Tibial nerve (tissue), 4 donors: ENCODE data around the gene IGFALS.

Experiments used
- EP300 ChIP-seq, 2 donors: sonication (generic); formaldehyde crosslinking; IDR thresholded peaks; one replicate each; pipeline ENCODE4 v1.6.1; 2017; ENCODE audit warnings: antibody characterized with exemption in 2 of 2, mild to moderate bottlenecking in 1 of 2
- POLR2A ChIP-seq, 2 donors: fragments of 450-650 bp; IDR thresholded peaks; one replicate each; pipeline ENCODE4 v1.6.1; 2017; ENCODE audit warnings: antibody characterized with exemption in 2 of 2, mild to moderate bottlenecking in 2 of 2, moderate library complexity in 2 of 2
- TF ChIP-seq, protein P1 (sequence below), 5 experiments: fragments of 200-600 bp in 3 of 5; fragments of 450-650 bp in 2 of 5; sonication (generic) in 3 of 5; IDR thresholded peaks; one replicate each; pipeline ENCODE4 v1.5.1; 2016 to 2019; ENCODE audit warnings: antibody characterized with exemption in 5 of 5, mild to moderate bottlenecking in 3 of 5, moderate library complexity in 2 of 5

DNA sequence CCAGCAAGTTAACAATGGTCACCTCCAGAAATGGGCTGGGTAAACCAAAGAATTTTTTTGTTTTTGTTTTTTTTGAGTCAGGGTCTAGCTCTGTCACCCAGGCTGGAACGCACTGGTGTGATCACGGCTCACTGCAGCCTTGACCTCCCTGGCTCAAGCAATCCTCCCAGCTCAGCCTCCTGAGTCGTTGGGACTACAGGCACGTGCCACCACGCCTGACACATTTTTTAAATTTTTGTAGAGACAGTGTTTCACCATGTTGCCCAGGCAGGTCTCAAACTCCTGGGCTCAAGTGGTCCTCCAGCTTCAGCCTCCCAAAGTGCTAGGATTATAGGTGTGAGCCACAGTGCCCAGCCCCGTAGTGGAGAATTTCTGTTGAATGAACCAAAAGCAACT is 12.8 kb downstream of the IGFALS start:
- TF ChIP-seq, protein P1, sequence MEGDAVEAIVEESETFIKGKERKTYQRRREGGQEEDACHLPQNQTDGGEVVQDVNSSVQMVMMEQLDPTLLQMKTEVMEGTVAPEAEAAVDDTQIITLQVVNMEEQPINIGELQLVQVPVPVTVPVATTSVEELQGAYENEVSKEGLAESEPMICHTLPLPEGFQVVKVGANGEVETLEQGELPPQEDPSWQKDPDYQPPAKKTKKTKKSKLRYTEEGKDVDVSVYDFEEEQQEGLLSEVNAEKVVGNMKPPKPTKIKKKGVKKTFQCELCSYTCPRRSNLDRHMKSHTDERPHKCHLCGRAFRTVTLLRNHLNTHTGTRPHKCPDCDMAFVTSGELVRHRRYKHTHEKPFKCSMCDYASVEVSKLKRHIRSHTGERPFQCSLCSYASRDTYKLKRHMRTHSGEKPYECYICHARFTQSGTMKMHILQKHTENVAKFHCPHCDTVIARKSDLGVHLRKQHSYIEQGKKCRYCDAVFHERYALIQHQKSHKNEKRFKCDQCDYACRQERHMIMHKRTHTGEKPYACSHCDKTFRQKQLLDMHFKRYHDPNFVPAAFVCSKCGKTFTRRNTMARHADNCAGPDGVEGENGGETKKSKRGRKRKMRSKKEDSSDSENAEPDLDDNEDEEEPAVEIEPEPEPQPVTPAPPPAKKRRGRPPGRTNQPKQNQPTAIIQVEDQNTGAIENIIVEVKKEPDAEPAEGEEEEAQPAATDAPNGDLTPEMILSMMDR (IDR thresholded peaks at IDR 0.05): no peak
- TF ChIP-seq POLR2A (IDR thresholded peaks at IDR 0.05) (no peak), EP300 (IDR thresholded peaks at IDR 0.05) (no peak)
